Measurements from ENCODE around the gene AKT2. TPM values are rescaled to one million over a fixed set of nuclear protein-coding genes. Genes with fewer than 3 reads are reported as not detected.

AKT2 gene
- total RNA-seq, 1 experiment from 2014 or later, result 150 TPM

GRCh38 chr19:40217934-40218890 lies 66.9 kb downstream of the AKT2 start, which contains the start of gene TTC9B:
Gene TTC9B (minus strand): TSS chr19:40218384. CDS start chr19:40218381, 3 bp downstream.
- Histone ChIP-seq H3K4ac (ENCODE audit: low read depth, low read length) (no peak within 1 kb of the TSS), H2BK5ac (ENCODE audit: insufficient read length, low read length) (no peak within 1 kb of the TSS), H3K9ac (ENCODE audit: extremely low read depth, insufficient read length, low read length) (no peak within 1 kb of the TSS), H2AFZ (ENCODE audit: low read length) (no peak within 1 kb of the TSS), H3K23me2 (ENCODE audit: insufficient read length, low read depth, low read length, poor library complexity, severe bottlenecking) (no peaks in the 10 kb centered on the region), H3K14ac (ENCODE audit: insufficient read depth, low read length) (no peak within 1 kb of the TSS), H3K27me3 (ENCODE audit: insufficient read depth, low read length) (no peaks in the 10 kb centered on the region; the same call in 1 of the 2 replicates), H4K20me1 (ENCODE audit: control insufficient read depth, insufficient read depth, insufficient read length) (no peaks in the 10 kb centered on the region), H3K4me1 (ENCODE audit: insufficient read depth, low read length) (no peaks in the 10 kb centered on the region), H3K9me3 (ENCODE audit: control insufficient read depth, low read depth, low read length) (no peaks in the 10 kb centered on the region), H2BK20ac (ENCODE audit: low read depth, low read length, poor library complexity, severe bottlenecking) (no peak within 1 kb of the TSS), H3T11ph (ENCODE audit: low read length) (no peak within 1 kb of the TSS), H3K4me2 (ENCODE audit: insufficient read depth, insufficient read length, low read length) (peak within 1 kb of the TSS; percentile 65), H3K23ac (ENCODE audit: insufficient read length, low read depth, low read length) (no peak within 1 kb of the TSS), H4K8ac (replicated peaks; ENCODE audit: insufficient read length, low read depth, low read length) (no peak within 1 kb of the TSS), H2BK120ac (ENCODE audit: low read depth, low read length, poor library complexity, severe bottlenecking) (no peak within 1 kb of the TSS), H2BK15ac (ENCODE audit: low read depth, low read length) (no peak within 1 kb of the TSS), H3K56ac (ENCODE audit: insufficient read length, low read depth, low read length) (no peak within 1 kb of the TSS), H3K18ac (ENCODE audit: insufficient read length, low read depth, low read length) (no peak within 1 kb of the TSS), H2AK5ac (ENCODE audit: insufficient read length, low read length) (no peak within 1 kb of the TSS), H3K27ac (ENCODE audit: insufficient read length, low read depth, low read length) (no peak within 1 kb of the TSS), H2BK12ac (ENCODE audit: insufficient read length, low read depth, low read length) (no peak within 1 kb of the TSS), H4K91ac (ENCODE audit: insufficient read length, low read depth, low read length) (no peak within 1 kb of the TSS), H3K79me2 (ENCODE audit: insufficient read depth, low read length) (no peaks in the 10 kb centered on the region), H4K5ac (ENCODE audit: insufficient read length, low read depth, low read length) (no peak within 1 kb of the TSS), H3K79me1 (ENCODE audit: insufficient read depth, low read depth, low read length, poor library complexity, severe bottlenecking) (no peaks in the 10 kb centered on the region)
- TF ChIP-seq, protein P1, sequence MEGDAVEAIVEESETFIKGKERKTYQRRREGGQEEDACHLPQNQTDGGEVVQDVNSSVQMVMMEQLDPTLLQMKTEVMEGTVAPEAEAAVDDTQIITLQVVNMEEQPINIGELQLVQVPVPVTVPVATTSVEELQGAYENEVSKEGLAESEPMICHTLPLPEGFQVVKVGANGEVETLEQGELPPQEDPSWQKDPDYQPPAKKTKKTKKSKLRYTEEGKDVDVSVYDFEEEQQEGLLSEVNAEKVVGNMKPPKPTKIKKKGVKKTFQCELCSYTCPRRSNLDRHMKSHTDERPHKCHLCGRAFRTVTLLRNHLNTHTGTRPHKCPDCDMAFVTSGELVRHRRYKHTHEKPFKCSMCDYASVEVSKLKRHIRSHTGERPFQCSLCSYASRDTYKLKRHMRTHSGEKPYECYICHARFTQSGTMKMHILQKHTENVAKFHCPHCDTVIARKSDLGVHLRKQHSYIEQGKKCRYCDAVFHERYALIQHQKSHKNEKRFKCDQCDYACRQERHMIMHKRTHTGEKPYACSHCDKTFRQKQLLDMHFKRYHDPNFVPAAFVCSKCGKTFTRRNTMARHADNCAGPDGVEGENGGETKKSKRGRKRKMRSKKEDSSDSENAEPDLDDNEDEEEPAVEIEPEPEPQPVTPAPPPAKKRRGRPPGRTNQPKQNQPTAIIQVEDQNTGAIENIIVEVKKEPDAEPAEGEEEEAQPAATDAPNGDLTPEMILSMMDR (conservative IDR thresholded peaks at IDR 0.05), result peak; percentile 15; the same call in 1 of the 3 replicates
- no CpG with 5 or more reads among the region's 75 CpGs for WGBS (ENCODE audit: extremely low coverage, insufficient read length, low lambda C conversion rate)
- Mint-ChIP-seq H3K27me3 (ENCODE audit: low read depth) (peaks cover 45% of the 10 kb centered on the region), H3K9me3 (peaks cover 3 to 7% of the 10 kb centered on the region in 2 experiments), H3K4me3 (peak within 1 kb of the TSS; percentile 44 to 59; a peak in 4 of 5 replicates), H3K36me3 (ENCODE audit: insufficient read depth in 1 of 3, low read depth in 3 of 3) (peaks cover 2 to 5% (median 4%) of the 10 kb centered on the region in 3 experiments; a peak in 5 of 7 replicates), H3K4me1 (peaks cover 10 to 15% of the 10 kb centered on the region in 2 experiments), H3K27ac (no peak within 1 kb of the TSS)
- peak; percentile 81 for DNase-seq
